Measurements from ENCODE around the gene ATP13A5.

ATP13A5 gene

GRCh38 chr3:193250492-193250891, 128.1 kb downstream of the ATP13A5 start:
- TF ChIP-seq TAF1 (IDR thresholded peaks at IDR 0.05; ENCODE audit: borderline replicate concordance, low read depth, low read length) (no peak), POLR2A (IDR thresholded peaks at IDR 0.05; ENCODE audit: low read depth, low read length) (no peak), POLR2AphosphoS5 (IDR thresholded peaks at IDR 0.05; ENCODE audit: low read depth, low read length) (no peak)
- FAIRE-seq (no peak), DNase-seq (ENCODE audit: insufficient read length) (no peak)

GRCh38 chr3:193248848-193249468, 129.6 kb downstream of the ATP13A5 start:
- FAIRE-seq (no peak), DNase-seq (ENCODE audit: insufficient read length) (no peak)
- TF ChIP-seq POLR2AphosphoS5 (IDR thresholded peaks at IDR 0.05; ENCODE audit: low read depth, low read length): no peak
- TF ChIP-seq TAF1 (IDR thresholded peaks at IDR 0.05; ENCODE audit: borderline replicate concordance, low read depth, low read length): no peak
- no peak for TF ChIP-seq POLR2A (IDR thresholded peaks at IDR 0.05; ENCODE audit: low read depth, low read length)

GRCh38 chr3:193243571-193243970, 135.0 kb downstream of the ATP13A5 start:
- no peak for DNase-seq (ENCODE audit: insufficient read length)
- no peak for FAIRE-seq
- TF ChIP-seq TAF1 (IDR thresholded peaks at IDR 0.05; ENCODE audit: borderline replicate concordance, low read depth, low read length): no peak
- no peak for TF ChIP-seq POLR2AphosphoS5 (IDR thresholded peaks at IDR 0.05; ENCODE audit: low read depth, low read length)
- TF ChIP-seq POLR2A (IDR thresholded peaks at IDR 0.05; ENCODE audit: low read depth, low read length): no peak

GRCh38 chr3:193241716-193242115, 136.8 kb downstream of the ATP13A5 start:
- no peak for FAIRE-seq

GRCh38 chr3:193240850-193241706, 137.5 kb downstream of the ATP13A5 start, which contains the start of gene PLAAT1:
Gene PLAAT1, plus strand, starts transcription at chr3:193241222. Its CDS starts 14,429 bp downstream, at chr3:193255651.
- FAIRE-seq (no peak), DNase-seq (ENCODE audit: insufficient read length) (peak; percentile 36)
- TF ChIP-seq POLR2AphosphoS5 (IDR thresholded peaks at IDR 0.05; ENCODE audit: low read depth, low read length): no peak

More at GRCh38 chr3:193241716-193242115, 136.8 kb downstream of the ATP13A5 start:
- DNase-seq (ENCODE audit: insufficient read length): no peak
- TF ChIP-seq POLR2A (IDR thresholded peaks at IDR 0.05; ENCODE audit: low read depth, low read length) (no peak), POLR2AphosphoS5 (IDR thresholded peaks at IDR 0.05; ENCODE audit: low read depth, low read length) (no peak)

DNA sequence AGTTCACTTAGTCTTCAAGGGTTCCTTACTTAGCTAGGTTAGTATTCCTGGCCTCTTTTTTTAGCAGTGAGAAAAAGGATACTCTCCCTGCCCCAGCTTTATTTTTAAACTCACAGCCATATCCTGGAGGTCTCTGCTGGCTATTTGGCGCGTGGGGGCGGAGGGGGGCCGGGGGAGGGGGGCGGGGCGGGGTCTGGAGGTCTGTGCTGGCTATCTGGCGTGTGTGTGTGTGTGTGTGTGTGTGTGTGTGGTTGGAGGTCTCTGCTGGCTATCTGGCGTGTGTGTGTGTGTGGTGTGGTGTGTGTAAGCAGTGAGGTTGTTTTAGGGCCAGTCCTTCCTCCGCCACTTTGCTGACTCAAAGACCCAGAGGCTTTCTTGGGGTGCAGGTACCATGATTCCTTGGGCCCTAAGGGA, 138.1 kb downstream of the ATP13A5 start:
- TF ChIP-seq TAF1 (IDR thresholded peaks at IDR 0.05; ENCODE audit: borderline replicate concordance, low read depth, low read length) (no peak), POLR2A (IDR thresholded peaks at IDR 0.05; ENCODE audit: low read depth, low read length) (no peak), POLR2AphosphoS5 (IDR thresholded peaks at IDR 0.05; ENCODE audit: low read depth, low read length) (no peak)
- DNase-seq (ENCODE audit: insufficient read length) (peak; percentile 5), FAIRE-seq (no peak)

- DNase-seq (ENCODE audit: insufficient read length) (no peak), FAIRE-seq (no peak)
- no peak for TF ChIP-seq POLR2AphosphoS5 (IDR thresholded peaks at IDR 0.05; ENCODE audit: low read depth, low read length)
- no peak for TF ChIP-seq POLR2A (IDR thresholded peaks at IDR 0.05; ENCODE audit: low read depth, low read length)
- TF ChIP-seq TAF1 (IDR thresholded peaks at IDR 0.05; ENCODE audit: borderline replicate concordance, low read depth, low read length): no peak
These were observed 141.5 kb downstream of the ATP13A5 start for GRCh38 chr3:193237030-193237429.

GRCh38 chr3:193236599-193236998, 142.0 kb downstream of the ATP13A5 start:
- TF ChIP-seq POLR2AphosphoS5 (IDR thresholded peaks at IDR 0.05; ENCODE audit: low read depth, low read length) (no peak), POLR2A (IDR thresholded peaks at IDR 0.05; ENCODE audit: low read depth, low read length) (no peak), TAF1 (IDR thresholded peaks at IDR 0.05; ENCODE audit: borderline replicate concordance, low read depth, low read length) (no peak)
- DNase-seq (ENCODE audit: insufficient read length): no peak
- no peak for FAIRE-seq

DNA sequence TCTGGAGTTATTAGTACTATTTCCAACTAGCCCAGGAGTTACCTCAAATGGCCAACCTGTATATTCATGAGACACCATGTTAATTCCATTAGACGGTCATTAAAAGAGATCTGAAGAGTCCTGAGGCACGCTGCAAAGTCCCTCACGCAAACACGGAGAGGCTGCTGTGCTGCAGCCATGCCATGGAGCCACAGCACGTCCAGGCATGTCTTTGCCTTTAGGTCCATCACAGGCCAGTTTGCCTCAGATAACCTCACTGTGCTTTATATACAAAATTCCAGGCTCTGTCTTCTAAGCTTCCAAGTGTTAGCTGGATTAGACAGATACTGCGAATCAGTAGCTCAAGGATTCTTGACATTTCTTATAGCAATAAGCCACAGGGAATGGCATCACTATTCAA, 147.4 kb downstream of the ATP13A5 start:
- FAIRE-seq: no peak
- no peak for DNase-seq (ENCODE audit: insufficient read length)
- TF ChIP-seq POLR2AphosphoS5 (IDR thresholded peaks at IDR 0.05; ENCODE audit: low read depth, low read length) (no peak), POLR2A (IDR thresholded peaks at IDR 0.05; ENCODE audit: low read depth, low read length) (no peak), TAF1 (IDR thresholded peaks at IDR 0.05; ENCODE audit: borderline replicate concordance, low read depth, low read length) (no peak)

- TF ChIP-seq POLR2AphosphoS5 (IDR thresholded peaks at IDR 0.05; ENCODE audit: low read depth, low read length) (no peak), TAF1 (IDR thresholded peaks at IDR 0.05; ENCODE audit: borderline replicate concordance, low read depth, low read length) (no peak), POLR2A (IDR thresholded peaks at IDR 0.05; ENCODE audit: low read depth, low read length) (no peak)
- no peak for FAIRE-seq
- DNase-seq (ENCODE audit: insufficient read length): no peak
These were observed 147.9 kb downstream of the ATP13A5 start for GRCh38 chr3:193230610-193231009.

DNA sequence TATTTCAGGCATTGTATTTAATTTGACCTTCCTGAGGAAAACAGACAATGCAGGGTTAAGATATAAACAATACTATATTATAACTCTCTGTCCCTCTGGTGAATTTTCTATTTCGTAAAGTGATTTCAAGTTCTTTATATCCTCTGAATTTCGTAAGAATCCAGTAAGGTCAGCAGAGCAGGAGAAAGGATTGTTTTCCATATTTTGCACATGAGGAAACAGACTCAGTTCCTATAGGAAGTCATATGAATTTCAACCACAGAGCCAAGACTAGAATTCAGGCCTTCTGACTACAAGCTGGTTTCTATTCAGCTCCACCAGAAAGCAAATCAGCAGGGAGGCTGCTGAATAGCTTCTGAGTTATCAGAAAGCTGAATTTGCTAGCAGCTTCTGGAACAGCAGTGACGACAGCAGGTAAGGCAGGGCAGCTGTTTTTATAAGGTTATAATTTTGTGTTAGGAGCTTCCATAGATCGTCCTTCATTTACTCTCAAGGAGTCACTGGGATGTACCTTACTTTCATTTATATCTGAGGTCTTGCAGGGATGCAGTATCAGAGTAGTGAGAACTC, 148.6 kb downstream of the ATP13A5 start:
- DNase-seq (ENCODE audit: insufficient read length) (no peak), FAIRE-seq (no peak)
- no peak for TF ChIP-seq POLR2A (IDR thresholded peaks at IDR 0.05; ENCODE audit: low read depth, low read length)
- TF ChIP-seq POLR2AphosphoS5 (IDR thresholded peaks at IDR 0.05; ENCODE audit: low read depth, low read length): no peak

DNA sequence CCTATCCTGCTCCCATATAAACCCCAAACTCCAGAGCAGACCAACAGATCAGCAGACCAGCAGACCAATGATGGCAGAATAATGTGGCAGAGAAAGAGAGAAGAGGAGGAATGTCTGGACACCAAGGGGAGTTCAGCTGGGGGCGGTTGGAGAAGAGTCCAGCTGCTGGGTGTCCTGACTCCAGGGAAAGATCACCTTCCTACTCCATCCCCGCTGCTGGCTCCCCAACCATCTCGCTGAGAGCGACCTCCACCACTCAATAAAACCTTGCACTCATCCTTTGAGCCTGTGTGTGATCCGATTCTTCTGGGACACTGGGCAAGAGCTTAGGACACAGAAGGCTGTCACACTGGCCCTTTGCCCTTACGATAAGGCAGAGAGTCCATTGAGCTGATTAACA, 150.3 kb downstream of the ATP13A5 start:
- FAIRE-seq: no peak
- no peak for DNase-seq (ENCODE audit: insufficient read length)
- TF ChIP-seq TAF1 (IDR thresholded peaks at IDR 0.05; ENCODE audit: borderline replicate concordance, low read depth, low read length) (no peak), POLR2AphosphoS5 (IDR thresholded peaks at IDR 0.05; ENCODE audit: low read depth, low read length) (no peak), POLR2A (IDR thresholded peaks at IDR 0.05; ENCODE audit: low read depth, low read length) (no peak)

All from GM12892 (cell line).